Lower lobe of right lung (tissue), 2 donors: ENCODE measurements around the gene SLC4A3. TPM values are rescaled to one million over a fixed set of nuclear protein-coding genes. Genes with fewer than 3 reads are reported as not detected.
A peak's percentile ranks its signal among the peaks of the same experiment; 100 is the strongest.

ENCODE experiments used
- ATAC-seq, 2 donors: fragments of 200-7000 bp; cut with Tn5 transposase; one replicate each; pipeline ENCODE4 v1.9.1; 2020 to 2022; ENCODE audit warnings: mild to moderate bottlenecking in 2 of 2, moderate library complexity in 2 of 2
- DNase-seq: peaks from one replicate; pipeline ENCODE4 v3.0.0-alpha.2; 2020
- H3K27ac ChIP-seq: fragments of 200-600 bp; one replicate; pipeline ENCODE4 v1.8.0; 2022
- H3K27me3 ChIP-seq: fragments of 200-600 bp; one replicate; pipeline ENCODE4 v1.8.0; 2022; ENCODE audit warnings: low read depth
- H3K36me3 ChIP-seq: fragments of 200-600 bp; one replicate; pipeline ENCODE4 v1.8.0; 2022; ENCODE audit warnings: mild to moderate bottlenecking
- H3K4me1 ChIP-seq: fragments of 200-600 bp; one replicate; pipeline ENCODE4 v1.8.0; 2022
- H3K4me3 ChIP-seq: fragments of 200-600 bp; one replicate; pipeline ENCODE4 v1.8.0; 2022; ENCODE audit warnings: mild to moderate bottlenecking
- H3K9me3 ChIP-seq: fragments of 200-600 bp; one replicate; pipeline ENCODE4 v1.8.0; 2022
- intact Hi-C: fragments of 100-400 bp; cut with DNase I; formaldehyde crosslinking; loops from one replicate; pipeline ENCODE4 v1.11.0; 2022
- long read RNA-seq: library from polyadenylated mRNA; unstranded; transcript quantifications from one replicate; pipeline ENCODE4 v2.0.0, GENCODE V29; 2021
- total RNA-seq: library from RNA; stranded (reverse); fragmentation: NEBNext Ultra II Directional; extraction: Animal tissue kit (Norgen Biotek cat#: 25700); gene quantifications from one replicate; pipeline ENCODE4 v1.2.1, GENCODE V29; 2021
- TF ChIP-seq, protein P1 (sequence below): fragments of 200-600 bp; IDR thresholded peaks from one replicate; pipeline ENCODE4 v1.8.0; 2022; ENCODE audit warnings: antibody characterized with exemption, mild to moderate bottlenecking
- donor health status: DM: no; HTN: yes; CAD: no; lungs with severe emphysema.

SLC4A3 gene, protein sequence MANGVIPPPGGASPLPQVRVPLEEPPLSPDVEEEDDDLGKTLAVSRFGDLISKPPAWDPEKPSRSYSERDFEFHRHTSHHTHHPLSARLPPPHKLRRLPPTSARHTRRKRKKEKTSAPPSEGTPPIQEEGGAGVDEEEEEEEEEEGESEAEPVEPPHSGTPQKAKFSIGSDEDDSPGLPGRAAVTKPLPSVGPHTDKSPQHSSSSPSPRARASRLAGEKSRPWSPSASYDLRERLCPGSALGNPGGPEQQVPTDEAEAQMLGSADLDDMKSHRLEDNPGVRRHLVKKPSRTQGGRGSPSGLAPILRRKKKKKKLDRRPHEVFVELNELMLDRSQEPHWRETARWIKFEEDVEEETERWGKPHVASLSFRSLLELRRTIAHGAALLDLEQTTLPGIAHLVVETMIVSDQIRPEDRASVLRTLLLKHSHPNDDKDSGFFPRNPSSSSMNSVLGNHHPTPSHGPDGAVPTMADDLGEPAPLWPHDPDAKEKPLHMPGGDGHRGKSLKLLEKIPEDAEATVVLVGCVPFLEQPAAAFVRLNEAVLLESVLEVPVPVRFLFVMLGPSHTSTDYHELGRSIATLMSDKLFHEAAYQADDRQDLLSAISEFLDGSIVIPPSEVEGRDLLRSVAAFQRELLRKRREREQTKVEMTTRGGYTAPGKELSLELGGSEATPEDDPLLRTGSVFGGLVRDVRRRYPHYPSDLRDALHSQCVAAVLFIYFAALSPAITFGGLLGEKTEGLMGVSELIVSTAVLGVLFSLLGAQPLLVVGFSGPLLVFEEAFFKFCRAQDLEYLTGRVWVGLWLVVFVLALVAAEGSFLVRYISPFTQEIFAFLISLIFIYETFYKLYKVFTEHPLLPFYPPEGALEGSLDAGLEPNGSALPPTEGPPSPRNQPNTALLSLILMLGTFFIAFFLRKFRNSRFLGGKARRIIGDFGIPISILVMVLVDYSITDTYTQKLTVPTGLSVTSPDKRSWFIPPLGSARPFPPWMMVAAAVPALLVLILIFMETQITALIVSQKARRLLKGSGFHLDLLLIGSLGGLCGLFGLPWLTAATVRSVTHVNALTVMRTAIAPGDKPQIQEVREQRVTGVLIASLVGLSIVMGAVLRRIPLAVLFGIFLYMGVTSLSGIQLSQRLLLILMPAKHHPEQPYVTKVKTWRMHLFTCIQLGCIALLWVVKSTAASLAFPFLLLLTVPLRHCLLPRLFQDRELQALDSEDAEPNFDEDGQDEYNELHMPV
- 1.0 TPM for total RNA-seq
- long read RNA-seq, partial matches to known transcripts = 2 of 4 reads
- long read RNA-seq, other reads (novel, unspliced or antisense) = 2 of 4 reads

DNA sequence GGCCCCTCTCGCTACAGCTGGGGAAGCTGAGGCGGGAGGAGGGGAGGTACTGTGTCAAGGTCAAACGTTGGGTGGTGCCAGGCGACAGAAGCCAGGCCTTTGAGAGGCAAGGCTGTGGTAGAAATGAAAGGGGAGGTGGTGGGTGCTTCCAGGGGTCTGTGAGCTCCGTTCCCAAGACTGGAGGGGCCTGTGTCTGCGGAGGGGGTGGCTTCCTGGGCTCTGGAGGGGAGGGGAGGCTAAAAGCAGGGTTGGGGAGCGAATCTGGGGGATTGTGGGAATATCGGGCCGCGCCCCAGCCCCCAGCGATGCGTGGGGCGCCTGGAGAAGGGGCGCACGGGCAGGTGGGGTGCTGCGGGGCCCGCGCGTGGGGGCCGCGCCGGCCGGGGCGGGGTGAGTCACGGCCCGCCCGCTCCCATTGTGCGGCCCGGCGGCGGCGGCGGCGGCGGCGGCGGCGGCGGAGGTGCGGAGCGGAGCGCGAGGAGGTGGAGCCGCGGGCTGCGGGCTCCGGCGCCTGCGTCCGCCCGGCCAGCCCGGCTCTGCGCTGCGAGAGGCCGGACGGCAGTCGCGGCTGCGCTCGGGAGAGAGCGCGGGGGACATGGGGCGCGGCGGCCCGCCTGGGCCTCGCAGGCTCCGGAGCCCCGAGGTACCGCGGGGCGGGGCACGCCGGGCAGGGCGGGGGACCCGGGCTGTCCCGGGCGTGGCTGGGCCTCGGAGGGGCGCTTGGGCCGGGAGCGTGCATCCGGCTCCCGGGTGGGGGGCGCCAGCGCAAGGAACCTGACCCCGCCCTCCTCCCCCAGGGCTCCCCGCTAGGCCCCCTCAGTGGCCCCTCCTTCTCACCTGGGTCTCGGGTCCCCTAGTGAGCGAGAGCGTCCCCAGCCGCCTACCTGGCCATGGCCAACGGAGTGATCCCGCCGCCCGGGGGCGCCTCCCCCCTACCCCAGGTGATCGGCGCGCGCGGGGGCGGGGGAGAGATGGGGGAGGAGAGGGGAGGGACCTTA lies at the start of gene SLC4A3:
Gene SLC4A3 (plus strand): TSS at position 528 of the 998 bp plus-strand sequence. CDS start 363 bp downstream, at position 891.
- no peak for DNase-seq

DNA sequence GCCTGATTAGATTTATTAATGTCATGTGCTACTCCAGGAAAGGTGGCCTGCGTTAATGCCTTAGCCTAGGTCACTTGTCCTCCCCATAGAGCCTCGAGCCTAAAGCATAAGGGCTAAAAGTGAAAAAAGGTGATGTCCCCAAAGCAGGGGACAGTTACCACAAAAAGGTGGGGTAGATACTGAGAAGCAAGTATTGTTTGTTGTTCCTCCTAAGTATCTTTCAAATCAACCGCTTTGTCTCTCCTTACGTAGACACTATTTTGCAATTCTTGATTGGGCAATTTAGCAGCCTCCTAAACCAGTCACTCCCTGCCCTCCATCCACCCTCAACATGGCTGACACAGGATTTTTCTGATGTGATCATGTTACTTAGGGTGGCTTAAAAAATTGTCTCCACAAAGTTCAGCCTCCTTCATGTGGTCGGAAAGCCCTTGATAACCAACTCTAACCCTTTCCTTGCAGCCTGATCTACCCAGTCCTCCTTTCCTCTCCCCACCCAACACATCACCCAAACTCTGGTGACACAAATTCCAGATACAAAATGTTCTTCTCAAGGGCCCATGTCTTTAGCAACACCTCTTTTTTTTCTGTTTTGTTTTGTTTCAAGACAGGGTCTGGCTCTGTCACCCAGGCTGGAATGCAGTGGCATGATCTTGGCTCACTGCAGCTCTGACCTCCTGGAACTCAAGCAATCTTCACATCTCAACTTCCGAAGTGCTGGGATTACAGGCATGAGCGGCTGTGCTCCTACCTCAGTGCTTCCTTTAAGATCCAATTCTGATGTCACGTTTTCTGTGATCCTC lies 48.4 kb upstream of the SLC4A3 start:
- intact Hi-C loops = no loop called here
- Histone ChIP-seq H3K4me3 (no peak overlapping the region), H3K9me3 (no peaks in the 10 kb centered on the region), H3K27me3 (peaks cover 5% of the 10 kb centered on the region), H3K27ac (peak overlapping the region; percentile 19), H3K4me1 (no peaks in the 10 kb centered on the region), H3K36me3 (no peaks in the 10 kb centered on the region)
- DNase-seq (no peak), ATAC-seq (peak; percentile 67 to 70)
- TF ChIP-seq, protein P1, sequence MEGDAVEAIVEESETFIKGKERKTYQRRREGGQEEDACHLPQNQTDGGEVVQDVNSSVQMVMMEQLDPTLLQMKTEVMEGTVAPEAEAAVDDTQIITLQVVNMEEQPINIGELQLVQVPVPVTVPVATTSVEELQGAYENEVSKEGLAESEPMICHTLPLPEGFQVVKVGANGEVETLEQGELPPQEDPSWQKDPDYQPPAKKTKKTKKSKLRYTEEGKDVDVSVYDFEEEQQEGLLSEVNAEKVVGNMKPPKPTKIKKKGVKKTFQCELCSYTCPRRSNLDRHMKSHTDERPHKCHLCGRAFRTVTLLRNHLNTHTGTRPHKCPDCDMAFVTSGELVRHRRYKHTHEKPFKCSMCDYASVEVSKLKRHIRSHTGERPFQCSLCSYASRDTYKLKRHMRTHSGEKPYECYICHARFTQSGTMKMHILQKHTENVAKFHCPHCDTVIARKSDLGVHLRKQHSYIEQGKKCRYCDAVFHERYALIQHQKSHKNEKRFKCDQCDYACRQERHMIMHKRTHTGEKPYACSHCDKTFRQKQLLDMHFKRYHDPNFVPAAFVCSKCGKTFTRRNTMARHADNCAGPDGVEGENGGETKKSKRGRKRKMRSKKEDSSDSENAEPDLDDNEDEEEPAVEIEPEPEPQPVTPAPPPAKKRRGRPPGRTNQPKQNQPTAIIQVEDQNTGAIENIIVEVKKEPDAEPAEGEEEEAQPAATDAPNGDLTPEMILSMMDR = no peak

More for the DNA sequence above, at the start of gene SLC4A3:
- H3K4me3 ChIP-seq = peak within 1 kb of the TSS; percentile 51
- peaks cover 24% of the 10 kb centered on the region for H3K27me3 ChIP-seq
- no peaks in the 10 kb centered on the region for H3K36me3 ChIP-seq
- TF ChIP-seq, protein P1 = no peak
- ATAC-seq = peak; percentile 61 to 68
- no peaks in the 10 kb centered on the region for H3K9me3 ChIP-seq
- no peak within 1 kb of the TSS for H3K27ac ChIP-seq
- peaks cover 5% of the 10 kb centered on the region for H3K4me1 ChIP-seq
- intact Hi-C loops = no loop called here

DNA sequence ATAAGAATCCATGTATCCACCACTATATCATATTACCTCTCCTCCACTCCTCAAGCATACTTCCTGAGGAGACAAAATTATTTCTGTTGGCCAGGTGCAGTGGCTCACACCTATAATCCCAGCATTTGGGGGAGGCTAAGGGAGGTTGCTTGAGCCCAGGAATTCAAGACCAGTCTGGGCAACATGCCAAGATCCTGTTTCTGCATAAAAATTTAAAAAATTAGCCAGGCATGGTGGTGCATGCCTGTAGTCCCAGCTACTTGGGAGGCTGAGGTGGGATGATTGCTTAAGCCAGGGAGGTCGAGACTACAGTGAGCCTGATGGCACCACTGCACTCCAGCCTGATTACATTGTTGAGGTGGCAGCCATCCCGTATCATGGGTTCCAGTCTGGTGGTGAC lies 46.1 kb upstream of the SLC4A3 start:
- intact Hi-C loops = no loop called here
- Histone ChIP-seq H3K36me3 (no peaks in the 10 kb centered on the region), H3K4me3 (no peak overlapping the region), H3K27ac (no peak overlapping the region), H3K27me3 (peaks cover 5% of the 10 kb centered on the region), H3K9me3 (no peaks in the 10 kb centered on the region), H3K4me1 (no peaks in the 10 kb centered on the region)
- DNase-seq (no peak), ATAC-seq (no peak)
- TF ChIP-seq, protein P1 = no peak

DNA sequence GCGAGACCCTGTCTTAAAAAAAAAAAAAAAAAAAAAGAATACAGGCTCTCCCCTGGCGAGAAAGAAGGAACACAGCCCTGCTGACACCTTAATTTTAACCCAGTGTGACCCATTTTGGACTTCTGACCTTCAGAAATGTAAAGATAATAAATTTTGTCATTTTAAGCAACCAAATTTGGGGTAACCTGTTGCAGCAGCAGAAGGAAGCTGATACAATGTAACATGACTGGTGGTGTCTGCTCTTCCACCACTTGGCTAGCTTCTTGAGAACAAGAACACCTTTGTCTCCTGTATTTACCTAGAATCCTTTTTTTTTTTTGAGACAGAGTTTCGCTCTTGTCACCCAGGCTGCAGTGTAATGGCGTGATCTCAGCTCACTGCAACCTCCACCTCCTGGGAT lies 36.3 kb upstream of the SLC4A3 start:
- no peaks in the 10 kb centered on the region for H3K4me1 ChIP-seq
- H3K36me3 ChIP-seq = no peaks in the 10 kb centered on the region
- DNase-seq = no peak
- no peaks in the 10 kb centered on the region for H3K9me3 ChIP-seq
- H3K27me3 ChIP-seq = no peaks in the 10 kb centered on the region
- no peak for ATAC-seq
- intact Hi-C loops = no loop called here
- TF ChIP-seq, protein P1 = no peak
- no peak overlapping the region for H3K27ac ChIP-seq
- no peak overlapping the region for H3K4me3 ChIP-seq
